HepG2 (cell line): ENCODE data around the gene CISTR.
"Not testable (repeated sequence)": the region's sequence is repeated elsewhere in the genome, so short reads cannot be mapped to it uniquely, and the experiment has no call there.

Experiments used
- CBX1 ChIP-seq: IDR thresholded peaks from one replicate; pipeline ENCODE4 v1.6.1; 2016; ENCODE audit warnings: antibody characterized with exemption, low read depth
- CEBPB ChIP-seq: IDR thresholded peaks from 2 replicates; pipeline ENCODE4 v1.6.1; 2011; ENCODE audit warnings: low read depth, low read length, improper control_type of control experiment, borderline replicate concordance
- EEA1 ChIP-seq: sonication (generic); formaldehyde crosslinking; IDR thresholded peaks from 2 replicates; pipeline ENCODE4 v1.5.1; 2020; ENCODE audit warnings: mild to moderate bottlenecking, missing genetic modification reagents, borderline replicate concordance
- POLR2AphosphoS2 ChIP-seq: IDR thresholded peaks from 2 replicates; pipeline ENCODE4 v1.6.1; 2011; ENCODE audit warnings: low read depth, low read length, improper control_type of control experiment
- ZNF30 ChIP-seq: sonication (generic); formaldehyde crosslinking; IDR thresholded peaks from 2 replicates; pipeline ENCODE4 v1.5.0; 2020; ENCODE audit warnings: mild to moderate bottlenecking, missing genetic modification reagents
- ZNF558 ChIP-seq: sonication (generic); formaldehyde crosslinking; IDR thresholded peaks from 2 replicates; pipeline ENCODE4 v1.9.0; 2022; ENCODE audit warnings: mild to moderate bottlenecking, missing genetic modification reagents, borderline replicate concordance
- TF ChIP-seq, protein P1 (sequence below): sonication (generic); formaldehyde crosslinking; IDR thresholded peaks from 2 replicates; pipeline ENCODE4 v1.8.1; 2022; ENCODE audit warnings: mild to moderate bottlenecking, missing genetic modification reagents
- TF ChIP-seq, protein P2 (sequence below): sonication (generic); formaldehyde crosslinking; IDR thresholded peaks from 2 replicates; pipeline ENCODE4 v1.5.0; 2020; ENCODE audit warnings: mild to moderate bottlenecking, missing genetic modification reagents, moderate library complexity
- TF ChIP-seq, protein P3 (sequence below): IDR thresholded peaks from 2 replicates; pipeline ENCODE4 v1.6.1; 2016; ENCODE audit warnings: low read depth
- TF ChIP-seq, protein P4 (sequence below): sonication (generic); formaldehyde crosslinking; IDR thresholded peaks from 2 replicates; pipeline ENCODE4 v1.4.0; 2020; ENCODE audit warnings: missing genetic modification reagents, mild to moderate bottlenecking, borderline replicate concordance
- TF ChIP-seq, protein P5 (sequence below): IDR thresholded peaks from 2 replicates; pipeline ENCODE4 v1.6.1; 2016; ENCODE audit warnings: mild to moderate bottlenecking, missing biosample characterization, missing genetic modification reagents

DNA sequence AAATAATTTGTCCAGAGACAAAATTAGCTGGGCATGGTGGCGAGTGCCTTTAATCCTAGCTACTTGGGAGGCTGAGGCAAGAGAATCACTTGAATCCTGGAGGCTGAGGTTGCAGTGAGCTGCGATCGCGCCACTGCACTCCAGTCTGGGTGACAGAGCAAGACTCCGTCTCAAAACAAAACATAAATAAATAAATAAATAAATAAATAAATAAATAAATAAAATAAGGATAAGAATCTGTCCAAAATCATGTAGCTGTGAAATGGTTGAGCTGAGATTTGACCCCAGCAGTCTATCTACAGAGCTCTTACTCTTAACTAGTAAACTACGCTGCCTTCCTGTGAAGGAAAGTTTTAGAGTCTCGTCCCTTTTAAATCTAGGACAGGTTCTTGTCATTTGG, 27.9 kb upstream of the CISTR start:
- TF ChIP-seq, protein P1, sequence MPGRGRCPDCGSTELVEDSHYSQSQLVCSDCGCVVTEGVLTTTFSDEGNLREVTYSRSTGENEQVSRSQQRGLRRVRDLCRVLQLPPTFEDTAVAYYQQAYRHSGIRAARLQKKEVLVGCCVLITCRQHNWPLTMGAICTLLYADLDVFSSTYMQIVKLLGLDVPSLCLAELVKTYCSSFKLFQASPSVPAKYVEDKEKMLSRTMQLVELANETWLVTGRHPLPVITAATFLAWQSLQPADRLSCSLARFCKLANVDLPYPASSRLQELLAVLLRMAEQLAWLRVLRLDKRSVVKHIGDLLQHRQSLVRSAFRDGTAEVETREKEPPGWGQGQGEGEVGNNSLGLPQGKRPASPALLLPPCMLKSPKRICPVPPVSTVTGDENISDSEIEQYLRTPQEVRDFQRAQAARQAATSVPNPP (CRISPR knock-in tag) = not testable (repeated sequence)
- TF ChIP-seq, protein P2, sequence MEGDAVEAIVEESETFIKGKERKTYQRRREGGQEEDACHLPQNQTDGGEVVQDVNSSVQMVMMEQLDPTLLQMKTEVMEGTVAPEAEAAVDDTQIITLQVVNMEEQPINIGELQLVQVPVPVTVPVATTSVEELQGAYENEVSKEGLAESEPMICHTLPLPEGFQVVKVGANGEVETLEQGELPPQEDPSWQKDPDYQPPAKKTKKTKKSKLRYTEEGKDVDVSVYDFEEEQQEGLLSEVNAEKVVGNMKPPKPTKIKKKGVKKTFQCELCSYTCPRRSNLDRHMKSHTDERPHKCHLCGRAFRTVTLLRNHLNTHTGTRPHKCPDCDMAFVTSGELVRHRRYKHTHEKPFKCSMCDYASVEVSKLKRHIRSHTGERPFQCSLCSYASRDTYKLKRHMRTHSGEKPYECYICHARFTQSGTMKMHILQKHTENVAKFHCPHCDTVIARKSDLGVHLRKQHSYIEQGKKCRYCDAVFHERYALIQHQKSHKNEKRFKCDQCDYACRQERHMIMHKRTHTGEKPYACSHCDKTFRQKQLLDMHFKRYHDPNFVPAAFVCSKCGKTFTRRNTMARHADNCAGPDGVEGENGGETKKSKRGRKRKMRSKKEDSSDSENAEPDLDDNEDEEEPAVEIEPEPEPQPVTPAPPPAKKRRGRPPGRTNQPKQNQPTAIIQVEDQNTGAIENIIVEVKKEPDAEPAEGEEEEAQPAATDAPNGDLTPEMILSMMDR (CRISPR knock-in tag) = not testable (repeated sequence)
- TF ChIP-seq, protein P3, sequence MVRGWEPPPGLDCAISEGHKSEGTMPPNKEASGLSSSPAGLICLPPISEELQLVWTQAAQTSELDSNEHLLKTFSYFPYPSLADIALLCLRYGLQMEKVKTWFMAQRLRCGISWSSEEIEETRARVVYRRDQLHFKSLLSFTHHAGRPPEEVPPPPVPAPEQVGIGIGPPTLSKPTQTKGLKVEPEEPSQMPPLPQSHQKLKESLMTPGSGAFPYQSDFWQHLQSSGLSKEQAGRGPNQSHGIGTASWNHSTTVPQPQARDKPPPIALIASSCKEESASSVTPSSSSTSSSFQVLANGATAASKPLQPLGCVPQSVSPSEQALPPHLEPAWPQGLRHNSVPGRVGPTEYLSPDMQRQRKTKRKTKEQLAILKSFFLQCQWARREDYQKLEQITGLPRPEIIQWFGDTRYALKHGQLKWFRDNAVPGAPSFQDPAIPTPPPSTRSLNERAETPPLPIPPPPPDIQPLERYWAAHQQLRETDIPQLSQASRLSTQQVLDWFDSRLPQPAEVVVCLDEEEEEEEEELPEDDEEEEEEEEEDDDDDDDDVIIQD (CRISPR knock-in tag) = not testable (repeated sequence)
- TF ChIP-seq EEA1 (CRISPR knock-in tag); ZNF30 (CRISPR knock-in tag); CEBPB; POLR2AphosphoS2; ZNF558 (CRISPR knock-in tag); CBX1: not testable (repeated sequence)
- TF ChIP-seq, protein P4, sequence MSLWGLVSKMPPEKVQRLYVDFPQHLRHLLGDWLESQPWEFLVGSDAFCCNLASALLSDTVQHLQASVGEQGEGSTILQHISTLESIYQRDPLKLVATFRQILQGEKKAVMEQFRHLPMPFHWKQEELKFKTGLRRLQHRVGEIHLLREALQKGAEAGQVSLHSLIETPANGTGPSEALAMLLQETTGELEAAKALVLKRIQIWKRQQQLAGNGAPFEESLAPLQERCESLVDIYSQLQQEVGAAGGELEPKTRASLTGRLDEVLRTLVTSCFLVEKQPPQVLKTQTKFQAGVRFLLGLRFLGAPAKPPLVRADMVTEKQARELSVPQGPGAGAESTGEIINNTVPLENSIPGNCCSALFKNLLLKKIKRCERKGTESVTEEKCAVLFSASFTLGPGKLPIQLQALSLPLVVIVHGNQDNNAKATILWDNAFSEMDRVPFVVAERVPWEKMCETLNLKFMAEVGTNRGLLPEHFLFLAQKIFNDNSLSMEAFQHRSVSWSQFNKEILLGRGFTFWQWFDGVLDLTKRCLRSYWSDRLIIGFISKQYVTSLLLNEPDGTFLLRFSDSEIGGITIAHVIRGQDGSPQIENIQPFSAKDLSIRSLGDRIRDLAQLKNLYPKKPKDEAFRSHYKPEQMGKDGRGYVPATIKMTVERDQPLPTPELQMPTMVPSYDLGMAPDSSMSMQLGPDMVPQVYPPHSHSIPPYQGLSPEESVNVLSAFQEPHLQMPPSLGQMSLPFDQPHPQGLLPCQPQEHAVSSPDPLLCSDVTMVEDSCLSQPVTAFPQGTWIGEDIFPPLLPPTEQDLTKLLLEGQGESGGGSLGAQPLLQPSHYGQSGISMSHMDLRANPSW = not testable (repeated sequence)
- TF ChIP-seq, protein P5, sequence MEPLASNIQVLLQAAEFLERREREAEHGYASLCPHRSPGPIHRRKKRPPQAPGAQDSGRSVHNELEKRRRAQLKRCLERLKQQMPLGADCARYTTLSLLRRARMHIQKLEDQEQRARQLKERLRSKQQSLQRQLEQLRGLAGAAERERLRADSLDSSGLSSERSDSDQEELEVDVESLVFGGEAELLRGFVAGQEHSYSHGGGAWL (CRISPR knock-in tag) = not testable (repeated sequence)
